ENCODE measurements around the gene DNAL4.

DNA sequence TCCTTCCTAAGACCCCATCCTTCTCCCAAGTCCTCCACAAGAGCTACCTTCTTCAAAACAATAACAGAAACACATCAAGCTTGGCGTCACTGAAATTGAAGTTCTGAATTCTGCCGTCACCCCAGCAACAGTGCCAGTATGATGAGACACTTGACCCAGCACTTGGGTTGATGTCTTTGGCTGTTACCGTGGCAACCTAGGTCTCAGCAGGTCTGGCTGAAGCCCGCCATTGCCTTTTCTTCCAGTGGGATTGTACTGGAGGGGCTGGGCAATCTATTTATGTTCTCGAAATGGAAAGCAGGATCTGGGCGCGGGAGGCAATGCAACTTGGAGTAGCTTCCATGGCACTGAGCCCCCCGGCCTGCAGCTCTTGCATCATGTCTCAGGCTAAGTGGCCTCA, 26.1 kb upstream of the DNAL4 start:
- TF ChIP-seq, protein P1, sequence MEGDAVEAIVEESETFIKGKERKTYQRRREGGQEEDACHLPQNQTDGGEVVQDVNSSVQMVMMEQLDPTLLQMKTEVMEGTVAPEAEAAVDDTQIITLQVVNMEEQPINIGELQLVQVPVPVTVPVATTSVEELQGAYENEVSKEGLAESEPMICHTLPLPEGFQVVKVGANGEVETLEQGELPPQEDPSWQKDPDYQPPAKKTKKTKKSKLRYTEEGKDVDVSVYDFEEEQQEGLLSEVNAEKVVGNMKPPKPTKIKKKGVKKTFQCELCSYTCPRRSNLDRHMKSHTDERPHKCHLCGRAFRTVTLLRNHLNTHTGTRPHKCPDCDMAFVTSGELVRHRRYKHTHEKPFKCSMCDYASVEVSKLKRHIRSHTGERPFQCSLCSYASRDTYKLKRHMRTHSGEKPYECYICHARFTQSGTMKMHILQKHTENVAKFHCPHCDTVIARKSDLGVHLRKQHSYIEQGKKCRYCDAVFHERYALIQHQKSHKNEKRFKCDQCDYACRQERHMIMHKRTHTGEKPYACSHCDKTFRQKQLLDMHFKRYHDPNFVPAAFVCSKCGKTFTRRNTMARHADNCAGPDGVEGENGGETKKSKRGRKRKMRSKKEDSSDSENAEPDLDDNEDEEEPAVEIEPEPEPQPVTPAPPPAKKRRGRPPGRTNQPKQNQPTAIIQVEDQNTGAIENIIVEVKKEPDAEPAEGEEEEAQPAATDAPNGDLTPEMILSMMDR (IDR thresholded peaks at IDR 0.05; ENCODE audit: borderline replicate concordance, extremely low read depth, low read length, poor library complexity, severe bottlenecking), result no peak
- TF ChIP-seq EZH2 (IDR thresholded peaks at IDR 0.05; ENCODE audit: borderline replicate concordance, low read depth, low read length, severe bottlenecking), result no peak
